Suprapubic skin (tissue), 4 donors: Measurements from ENCODE around the gene ZNF559. TPM values are rescaled to one million over a fixed set of nuclear protein-coding genes. Genes with fewer than 3 reads are reported as not detected.

Experiments used
- DNase-seq, 2 donors: peaks; one replicate each; pipeline ENCODE4 v3.0.0-alpha.2; 2019; ENCODE audit warnings: low spot score in 2 of 2
- H3K27ac ChIP-seq: fragments of 200-600 bp; sonication (generic); one replicate; pipeline ENCODE4 v1.5.1; 2019
- H3K27me3 ChIP-seq: fragments of 200-600 bp; sonication (generic); one replicate; pipeline ENCODE4 v1.5.1; 2019
- H3K36me3 ChIP-seq: fragments of 200-600 bp; sonication (generic); one replicate; pipeline ENCODE4 v1.5.1; 2019
- H3K4me1 ChIP-seq: fragments of 200-600 bp; sonication (generic); one replicate; pipeline ENCODE4 v1.5.1; 2019
- H3K4me3 ChIP-seq: fragments of 200-600 bp; sonication (generic); one replicate; pipeline ENCODE4 v1.5.1; 2019; ENCODE audit warnings: mild to moderate bottlenecking
- H3K9me3 ChIP-seq: fragments of 200-600 bp; sonication (generic); one replicate; pipeline ENCODE4 v1.5.1; 2019
- CTCF ChIP-seq, 2 donors: fragments of 200-600 bp in 1 of 2; fragments of 450-650 bp in 1 of 2; sonication (generic) in 1 of 2; IDR thresholded peaks; one replicate each; pipeline ENCODE4 v1.5.1; 2016 to 2019; ENCODE audit warnings: antibody characterized with exemption in 2 of 2, mild to moderate bottlenecking in 1 of 2, moderate library complexity in 1 of 2
- EP300 ChIP-seq: sonication (generic); formaldehyde crosslinking; IDR thresholded peaks from one replicate; pipeline ENCODE4 v1.6.1; 2017; ENCODE audit warnings: antibody characterized with exemption
- POLR2A ChIP-seq, 2 donors: fragments of 450-650 bp; IDR thresholded peaks; one replicate each; pipeline ENCODE4 v1.6.1; 2017; ENCODE audit warnings: antibody characterized with exemption in 2 of 2, mild to moderate bottlenecking in 2 of 2, moderate library complexity in 2 of 2
- POLR2AphosphoS5 ChIP-seq, 3 donors: sonication (generic); formaldehyde crosslinking; IDR thresholded peaks; one replicate each; pipeline ENCODE4 v1.6.1; 2017; ENCODE audit warnings: antibody characterized with exemption in 3 of 3
- WGBS: methylation state at CpG from one replicate; pipeline ENCODE4 v1.1.5; 2018; 5-methylcytosine and 5-hydroxymethylcytosine counted together
- total RNA-seq, 4 donors: library from RNA; depleted of rRNA; stranded (reverse); fragments of >200 nt; gene quantifications; one replicate each; pipeline ENCODE4 v1.1.0, GENCODE V29; 2016

Gene ZNF559
- total RNA-seq, 4 donors from 2014 or later = 11.2 to 19.0 (median 12.4) TPM

- WGBS = 95% methylated on average over 6 of the region's 6 CpGs
- peaks cover 64% of the 10 kb centered on the region for H3K36me3 ChIP-seq
- H3K27ac ChIP-seq = no peak overlapping the region
- no peaks in the 10 kb centered on the region for H3K27me3 ChIP-seq
- TF ChIP-seq CTCF (IDR thresholded peaks at IDR 0.05) = no peak
- TF ChIP-seq EP300 = no peak
- TF ChIP-seq POLR2AphosphoS5 (IDR thresholded peaks at IDR 0.05) = no peak
- no peak for TF ChIP-seq POLR2A (IDR thresholded peaks at IDR 0.05)
- no peak overlapping the region for H3K4me3 ChIP-seq
- H3K4me1 ChIP-seq = no peaks in the 10 kb centered on the region
- peaks cover 67% of the 10 kb centered on the region for H3K9me3 ChIP-seq
- no peak for DNase-seq
Measured at GRCh38 chr19:9342610-9343304, 18.8 kb downstream of the ZNF559 start.

GRCh38 chr19:9345005-9345404 lies 21.0 kb downstream of the ZNF559 start:
- WGBS = 94% methylated on average over 2 of the region's 2 CpGs
- no peaks in the 10 kb centered on the region for H3K27me3 ChIP-seq
- peaks cover 51% of the 10 kb centered on the region for H3K36me3 ChIP-seq
- H3K27ac ChIP-seq = no peak overlapping the region
- no peaks in the 10 kb centered on the region for H3K4me1 ChIP-seq
- no peak for DNase-seq
- TF ChIP-seq CTCF (IDR thresholded peaks at IDR 0.05) (no peak), EP300 (no peak), POLR2A (IDR thresholded peaks at IDR 0.05) (no peak), POLR2AphosphoS5 (IDR thresholded peaks at IDR 0.05) (no peak)
- H3K9me3 ChIP-seq = peaks cover 75% of the 10 kb centered on the region
- no peak overlapping the region for H3K4me3 ChIP-seq

DNA sequence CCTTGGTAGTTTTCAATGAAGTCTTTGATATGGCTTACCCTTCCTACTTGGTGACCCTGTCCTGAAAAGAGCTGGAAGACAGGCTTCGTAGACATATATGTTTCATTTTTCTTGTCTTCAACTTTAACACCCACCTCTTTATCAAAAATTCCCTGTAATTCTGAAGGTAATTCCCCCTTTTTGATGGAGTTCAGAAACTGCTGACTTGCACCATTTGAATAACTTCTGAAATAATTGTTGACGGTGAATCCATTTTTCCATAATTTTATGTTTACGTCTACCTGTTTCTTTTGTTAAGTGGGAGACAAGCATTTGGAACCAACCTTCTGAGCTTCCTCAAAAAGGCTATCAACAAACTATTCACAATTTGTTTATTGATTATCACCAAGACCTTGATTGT lies 24.3 kb downstream of the ZNF559 start:
- Histone ChIP-seq H3K27me3 (no peaks in the 10 kb centered on the region), H3K9me3 (peaks cover 78% of the 10 kb centered on the region), H3K36me3 (peaks cover 23% of the 10 kb centered on the region), H3K4me3 (no peak overlapping the region), H3K27ac (no peak overlapping the region), H3K4me1 (no peaks in the 10 kb centered on the region)
- WGBS = 100% methylated on average over 3 of the region's 3 CpGs
- no peak for DNase-seq
- TF ChIP-seq EP300 (no peak), POLR2AphosphoS5 (IDR thresholded peaks at IDR 0.05) (no peak), POLR2A (IDR thresholded peaks at IDR 0.05) (no peak), CTCF (IDR thresholded peaks at IDR 0.05) (no peak)

DNA sequence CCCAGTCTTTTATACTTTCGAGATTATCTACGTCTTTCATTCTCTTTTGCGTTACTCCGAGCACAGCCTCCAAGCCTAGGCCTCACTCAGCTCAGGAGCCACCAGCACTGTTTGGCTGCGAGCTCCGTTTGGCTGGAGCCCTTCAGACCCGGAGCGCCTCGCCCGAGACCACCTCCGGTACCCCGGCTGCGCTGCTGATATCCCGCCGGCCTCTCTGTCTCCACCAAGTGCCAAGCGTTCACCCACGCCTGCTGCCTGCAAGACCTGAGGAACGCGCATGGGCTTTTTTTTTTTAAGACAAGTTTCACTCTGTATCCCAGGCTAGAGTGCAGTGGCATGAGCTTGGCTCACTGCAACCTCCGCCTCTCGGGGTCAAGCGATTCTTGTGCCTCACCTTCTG lies 24.7 kb downstream of the ZNF559 start:
- TF ChIP-seq POLR2AphosphoS5 (IDR thresholded peaks at IDR 0.05) (no peak), EP300 (no peak)
- H3K4me1 ChIP-seq = no peaks in the 10 kb centered on the region
- peaks cover 19% of the 10 kb centered on the region for H3K36me3 ChIP-seq
- no peaks in the 10 kb centered on the region for H3K27me3 ChIP-seq
- H3K27ac ChIP-seq = no peak overlapping the region
- peaks cover 73% of the 10 kb centered on the region for H3K9me3 ChIP-seq
- H3K4me3 ChIP-seq = no peak overlapping the region
- no peak for DNase-seq
- WGBS = 96% methylated on average over 22 of the region's 22 CpGs

- Histone ChIP-seq H3K4me1 (no peaks in the 10 kb centered on the region), H3K36me3 (peaks cover 5% of the 10 kb centered on the region), H3K4me3 (no peak overlapping the region), H3K9me3 (peaks cover 55% of the 10 kb centered on the region), H3K27ac (no peak overlapping the region), H3K27me3 (no peaks in the 10 kb centered on the region)
- no peak for DNase-seq
- TF ChIP-seq EP300 (no peak), POLR2AphosphoS5 (IDR thresholded peaks at IDR 0.05) (no peak), POLR2A (IDR thresholded peaks at IDR 0.05) (no peak), CTCF (IDR thresholded peaks at IDR 0.05) (no peak)
- WGBS = 100% methylated on average over 2 of the region's 2 CpGs
Measured at GRCh38 chr19:9352505-9352904, 28.5 kb downstream of the ZNF559 start.

DNA sequence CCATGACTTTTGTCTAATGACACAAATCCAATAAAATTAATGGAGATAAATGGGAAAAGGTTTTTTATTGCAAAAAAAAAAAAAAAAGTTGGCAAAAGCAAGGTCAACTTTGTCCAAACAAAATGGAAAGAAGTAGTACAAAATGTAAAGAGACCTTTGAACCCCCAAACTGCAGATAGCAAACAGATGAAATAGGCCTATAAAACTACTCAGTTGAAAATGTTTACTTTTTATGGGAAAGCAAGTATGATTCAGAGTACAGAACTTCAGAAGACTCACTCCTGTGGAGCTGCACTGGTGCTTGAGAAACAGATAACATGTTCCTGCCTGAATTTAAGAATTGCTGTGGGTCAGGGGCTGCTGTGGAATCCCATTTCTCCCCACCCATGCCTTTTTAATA lies 29.0 kb downstream of the ZNF559 start:
- H3K27me3 ChIP-seq = no peaks in the 10 kb centered on the region
- H3K9me3 ChIP-seq = peaks cover 55% of the 10 kb centered on the region
- TF ChIP-seq POLR2A (IDR thresholded peaks at IDR 0.05) (no peak), EP300 (no peak), POLR2AphosphoS5 (IDR thresholded peaks at IDR 0.05) (no peak), CTCF (IDR thresholded peaks at IDR 0.05) (no peak)
- no peak for DNase-seq
- H3K4me3 ChIP-seq = no peak overlapping the region
- H3K4me1 ChIP-seq = no peaks in the 10 kb centered on the region
- peaks cover 7% of the 10 kb centered on the region for H3K36me3 ChIP-seq
- no peak overlapping the region for H3K27ac ChIP-seq
